ENCODE results near the gene CINP.

DNA sequence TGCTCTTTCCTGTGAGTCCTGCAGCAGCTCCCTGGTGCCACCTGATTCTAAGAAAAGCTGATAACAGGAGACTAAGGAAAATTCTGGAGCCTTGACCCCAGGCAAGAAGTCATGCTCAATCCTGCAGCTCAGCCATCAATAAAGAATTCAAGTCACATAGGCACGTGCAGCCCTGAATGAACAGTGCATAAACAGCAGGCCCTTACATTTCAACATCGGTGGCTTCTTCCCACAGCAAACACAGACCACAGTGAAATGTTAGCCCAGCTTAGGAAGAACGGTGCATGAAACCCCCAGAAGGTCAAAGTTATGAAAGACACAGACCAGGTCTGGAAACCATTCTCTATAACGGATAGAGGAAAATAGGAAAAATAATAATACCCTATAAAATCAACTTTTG is 10.5 kb downstream of the CINP start:
- TF ChIP-seq, protein P1, sequence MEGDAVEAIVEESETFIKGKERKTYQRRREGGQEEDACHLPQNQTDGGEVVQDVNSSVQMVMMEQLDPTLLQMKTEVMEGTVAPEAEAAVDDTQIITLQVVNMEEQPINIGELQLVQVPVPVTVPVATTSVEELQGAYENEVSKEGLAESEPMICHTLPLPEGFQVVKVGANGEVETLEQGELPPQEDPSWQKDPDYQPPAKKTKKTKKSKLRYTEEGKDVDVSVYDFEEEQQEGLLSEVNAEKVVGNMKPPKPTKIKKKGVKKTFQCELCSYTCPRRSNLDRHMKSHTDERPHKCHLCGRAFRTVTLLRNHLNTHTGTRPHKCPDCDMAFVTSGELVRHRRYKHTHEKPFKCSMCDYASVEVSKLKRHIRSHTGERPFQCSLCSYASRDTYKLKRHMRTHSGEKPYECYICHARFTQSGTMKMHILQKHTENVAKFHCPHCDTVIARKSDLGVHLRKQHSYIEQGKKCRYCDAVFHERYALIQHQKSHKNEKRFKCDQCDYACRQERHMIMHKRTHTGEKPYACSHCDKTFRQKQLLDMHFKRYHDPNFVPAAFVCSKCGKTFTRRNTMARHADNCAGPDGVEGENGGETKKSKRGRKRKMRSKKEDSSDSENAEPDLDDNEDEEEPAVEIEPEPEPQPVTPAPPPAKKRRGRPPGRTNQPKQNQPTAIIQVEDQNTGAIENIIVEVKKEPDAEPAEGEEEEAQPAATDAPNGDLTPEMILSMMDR (IDR thresholded peaks at IDR 0.05): no peak
- TF ChIP-seq POLR2A (IDR thresholded peaks at IDR 0.05): no peak
